Dedifferentiated amniotic fluid mesenchymal stem cell (primary cell): Measurements from ENCODE around the gene ENDOU.

ENCODE experiments used
- DNase-seq: peaks from one replicate; pipeline ENCODE4 v3.0.0-alpha.2; 2016; ENCODE audit errors: extremely low spot score

ENDOU gene

GRCh38 chr12:47757364-47757839 is 32.1 kb upstream of the ENDOU start:
- no peak for DNase-seq

DNA sequence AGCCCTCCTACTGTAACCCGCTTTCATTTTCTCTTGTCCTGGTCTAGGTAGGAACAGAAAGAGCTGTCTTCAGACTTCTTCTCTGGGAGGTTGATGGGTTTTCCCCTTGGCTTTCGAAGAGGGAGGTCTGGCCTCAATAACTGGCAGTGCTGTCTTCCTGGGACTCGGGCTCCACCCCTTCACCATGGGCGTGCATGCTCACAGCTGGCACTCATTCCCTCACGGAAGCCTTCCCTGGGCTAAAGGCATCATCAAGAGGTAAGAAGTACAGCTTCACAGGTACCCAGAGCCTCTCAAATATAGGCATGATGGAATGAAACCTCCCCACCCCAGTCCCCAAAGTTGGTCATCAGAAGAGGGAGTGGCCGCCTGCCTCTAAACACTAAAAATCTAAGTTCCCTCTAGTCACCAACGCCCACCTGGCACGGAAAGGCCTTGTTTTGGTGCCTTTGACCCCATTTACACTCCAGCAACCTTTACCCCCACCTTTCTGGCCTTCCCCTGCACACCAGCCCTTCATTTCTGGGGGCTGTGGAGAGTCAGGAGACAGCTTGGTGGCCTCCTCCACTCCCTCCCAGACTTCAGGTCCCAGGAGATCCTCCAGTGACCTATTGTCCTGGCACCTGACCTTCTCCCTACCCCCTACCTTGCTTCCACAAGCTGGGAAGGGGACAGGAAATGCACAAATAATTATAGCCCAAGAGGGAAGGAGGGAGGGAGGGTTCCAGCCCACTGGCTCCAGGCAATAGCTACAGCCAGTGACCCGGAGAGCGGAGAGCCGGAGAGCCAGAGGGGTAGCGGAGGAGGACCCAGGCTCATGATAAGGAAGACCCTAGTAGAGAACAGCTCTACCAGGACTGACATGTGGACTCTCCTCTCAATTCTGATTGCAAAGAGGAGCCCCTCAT is 30.6 kb upstream of the ENDOU start:
- no peak for DNase-seq

- no peak for DNase-seq
Measured at GRCh38 chr12:47754881-47755280, 29.6 kb upstream of the ENDOU start.

DNA sequence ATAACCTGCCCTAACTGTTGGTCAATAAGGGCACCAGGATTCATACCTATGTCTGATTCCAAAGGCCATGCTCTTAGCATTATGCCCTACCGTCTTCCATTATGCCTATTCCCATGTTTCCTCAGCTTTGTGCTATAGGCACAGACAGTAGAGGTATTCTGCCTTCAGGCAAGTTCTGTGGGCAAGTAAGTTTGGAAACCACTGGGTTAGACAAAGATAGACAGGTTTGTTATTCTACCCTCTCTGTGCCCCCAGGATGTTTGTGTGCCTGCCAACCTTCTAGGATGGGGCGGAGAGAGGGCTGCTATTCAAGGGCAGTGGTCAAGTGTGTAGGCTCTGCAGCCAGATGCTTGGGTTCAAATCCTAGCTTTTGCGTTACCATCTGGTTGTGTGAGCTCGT is 28.8 kb upstream of the ENDOU start:
- no peak for DNase-seq

GRCh38 chr12:47753021-47754001 is 28.0 kb upstream of the ENDOU start:
- DNase-seq: no peak

GRCh38 chr12:47752552-47752951 is 27.3 kb upstream of the ENDOU start:
- DNase-seq: peak; percentile 79

- DNase-seq: no peak
Measured at GRCh38 chr12:47752121-47752520, 26.8 kb upstream of the ENDOU start.

DNA sequence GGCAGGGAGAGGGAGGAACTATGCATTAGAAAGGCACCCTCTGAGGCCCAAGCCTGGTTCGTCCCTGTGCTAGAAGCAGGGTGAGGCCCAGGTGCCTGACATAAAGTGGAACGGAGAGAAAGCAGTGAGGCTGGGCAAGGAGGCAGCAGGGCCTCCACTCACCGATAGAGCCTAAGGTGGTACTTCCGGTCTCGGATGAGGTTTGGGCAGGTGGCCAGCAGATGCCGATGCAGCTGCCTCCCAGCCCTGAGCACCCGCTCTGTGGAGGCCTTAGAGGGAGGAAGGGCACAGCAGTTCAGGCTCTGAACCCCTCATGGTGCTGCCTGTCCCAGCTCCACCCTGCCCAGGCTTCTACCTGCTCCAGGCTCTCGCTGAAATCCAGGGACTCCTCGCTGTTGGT is 26.3 kb upstream of the ENDOU start:
- DNase-seq: no peak

GRCh38 chr12:47750916-47751470 is 25.7 kb upstream of the ENDOU start:
- no peak for DNase-seq

DNA sequence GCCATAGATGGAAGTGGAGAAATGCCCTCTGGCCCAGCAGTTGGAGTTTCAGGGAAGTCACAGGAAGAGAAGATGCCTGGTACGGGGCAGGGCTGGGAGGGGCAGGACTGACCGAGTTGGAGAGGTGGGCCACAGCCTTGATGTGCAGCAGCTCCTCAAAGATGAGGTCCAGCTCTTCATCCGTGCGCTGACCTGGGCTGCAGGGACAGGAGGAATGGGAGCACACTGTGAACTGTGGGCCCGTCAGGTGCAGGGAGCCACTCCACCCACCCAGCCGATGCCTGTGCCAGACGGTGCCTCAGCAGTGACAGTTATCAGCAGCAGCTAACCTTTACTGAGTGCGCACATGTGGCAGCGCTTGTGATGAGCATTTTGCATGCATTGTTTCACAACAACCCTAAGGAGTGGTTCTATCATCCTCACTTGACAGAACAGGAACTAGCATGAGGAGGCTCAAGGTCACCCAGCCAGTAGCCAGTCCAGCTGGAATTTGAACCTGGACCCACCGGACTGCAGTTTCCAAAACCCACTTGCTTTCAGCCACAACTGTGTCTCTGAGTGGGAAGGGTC is 25.0 kb upstream of the ENDOU start:
- DNase-seq: no peak

DNA sequence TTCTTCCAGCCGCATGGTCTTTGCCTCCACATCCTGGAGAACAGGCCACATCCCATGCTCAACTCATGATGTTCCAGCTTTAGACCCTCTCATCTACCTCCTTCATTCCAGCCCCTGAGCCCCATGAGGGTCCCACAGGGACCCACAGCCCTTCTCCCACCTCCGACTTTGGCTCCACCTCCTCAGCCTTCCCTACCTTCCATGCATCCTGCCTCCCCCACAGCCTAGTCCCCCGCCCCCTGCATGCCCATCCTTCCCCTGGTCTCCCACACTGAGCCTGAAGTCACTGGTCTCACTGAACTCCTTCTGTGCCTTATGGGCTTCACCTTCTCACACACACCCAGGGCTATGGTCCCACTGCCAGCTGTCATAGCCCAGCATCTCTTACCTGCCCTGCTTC is 23.6 kb upstream of the ENDOU start:
- DNase-seq: no peak

DNA sequence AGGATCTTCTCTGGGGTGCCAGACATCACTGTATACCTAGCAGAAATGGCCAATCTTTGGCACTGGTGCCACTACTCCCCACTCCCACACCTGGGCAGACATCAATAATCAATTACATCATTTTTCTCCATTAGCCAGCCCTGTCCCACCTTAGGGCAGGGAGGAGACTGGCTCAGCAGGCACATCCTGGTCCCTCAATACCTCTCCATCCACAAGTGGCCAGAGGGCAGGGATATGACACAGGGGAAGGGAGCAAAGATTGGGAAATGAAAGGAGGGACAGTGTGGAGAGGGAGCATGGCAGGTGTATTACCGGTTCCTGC is 23.2 kb upstream of the ENDOU start:
- no peak for DNase-seq

DNA sequence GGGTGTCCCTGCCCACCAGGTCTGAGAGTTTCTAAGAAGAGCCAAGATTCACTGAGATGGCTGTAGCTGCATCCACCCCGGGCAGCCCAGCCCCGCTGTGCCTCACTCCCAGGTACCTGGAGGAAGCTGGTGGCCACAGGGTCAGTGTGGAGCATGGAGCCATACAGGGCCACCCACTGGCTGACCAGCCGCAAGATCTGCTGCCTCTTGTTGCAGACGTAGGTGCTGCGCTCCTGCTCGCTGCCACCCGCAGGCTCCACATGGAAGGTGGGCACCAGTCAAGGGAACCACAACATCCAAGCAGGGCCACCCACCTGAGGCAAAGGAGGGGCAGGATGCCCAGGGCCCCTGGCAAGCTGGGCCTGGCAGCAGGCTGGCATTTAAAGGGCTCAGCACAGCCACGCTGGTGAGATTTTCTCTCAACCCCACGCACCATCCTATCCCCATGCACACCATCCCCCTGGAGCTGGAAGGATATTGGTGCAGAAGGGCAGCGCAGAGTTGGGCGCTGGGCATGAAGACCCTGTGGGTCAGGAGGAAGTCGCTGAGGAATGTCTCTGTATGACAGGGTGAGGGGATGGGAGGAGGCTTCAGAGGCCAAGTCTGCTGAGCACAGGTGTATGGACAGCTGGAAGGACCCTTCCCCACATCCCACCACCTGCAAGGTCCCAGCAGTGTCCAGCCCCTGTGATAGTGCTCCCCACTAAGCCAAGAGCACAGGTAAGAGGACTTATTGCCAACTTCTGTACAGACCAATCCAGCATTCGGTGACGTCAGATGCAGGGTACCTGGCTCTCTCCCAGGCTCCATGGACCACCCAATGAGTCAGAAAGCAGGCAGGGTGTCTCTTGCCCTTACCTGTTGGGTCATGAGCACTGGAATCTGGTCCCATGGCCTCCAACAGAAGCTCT is 22.6 kb upstream of the ENDOU start:
- no peak for DNase-seq

DNA sequence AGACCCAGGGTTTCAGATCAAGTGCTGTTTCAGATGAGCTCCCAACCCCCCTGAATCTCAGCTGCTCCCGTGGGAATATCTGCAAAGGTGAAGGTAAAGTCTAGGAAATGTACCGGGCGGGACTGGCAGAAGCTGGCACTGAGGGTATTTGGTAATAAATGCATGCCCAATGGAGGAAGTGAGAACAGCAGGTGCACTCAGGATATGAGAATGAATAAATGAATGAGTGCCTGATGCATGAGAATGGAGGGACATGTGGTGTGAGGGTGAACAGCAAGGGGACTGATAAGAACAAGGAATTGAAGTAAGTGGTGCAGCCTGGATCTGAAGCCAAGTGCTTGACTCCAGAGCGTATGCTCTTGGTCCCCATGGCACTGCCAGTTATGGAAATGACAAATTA is 21.8 kb upstream of the ENDOU start:
- no peak for DNase-seq

DNA sequence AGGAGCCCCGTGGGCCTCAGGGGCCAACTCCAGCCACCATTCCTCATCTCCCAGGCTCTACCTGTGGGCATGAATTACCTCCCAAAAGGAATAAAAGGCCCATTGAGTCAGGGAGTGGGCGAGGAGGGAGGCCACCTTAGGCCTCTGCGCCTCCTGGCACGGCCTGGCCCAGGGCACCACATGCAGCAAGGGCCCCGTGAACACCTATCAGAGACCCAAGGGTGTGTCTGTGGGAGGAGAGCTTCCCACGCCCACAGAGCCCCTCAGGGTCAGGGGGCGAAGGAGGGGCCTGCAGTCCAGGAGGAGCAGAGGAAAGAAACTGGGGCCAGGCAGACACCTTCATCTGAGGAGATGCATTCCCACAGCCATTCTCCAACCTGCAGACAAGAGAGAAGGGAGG is 21.2 kb upstream of the ENDOU start:
- no peak for DNase-seq

- DNase-seq: no peak
Measured at GRCh38 chr12:47746073-47746472, 20.8 kb upstream of the ENDOU start.

DNA sequence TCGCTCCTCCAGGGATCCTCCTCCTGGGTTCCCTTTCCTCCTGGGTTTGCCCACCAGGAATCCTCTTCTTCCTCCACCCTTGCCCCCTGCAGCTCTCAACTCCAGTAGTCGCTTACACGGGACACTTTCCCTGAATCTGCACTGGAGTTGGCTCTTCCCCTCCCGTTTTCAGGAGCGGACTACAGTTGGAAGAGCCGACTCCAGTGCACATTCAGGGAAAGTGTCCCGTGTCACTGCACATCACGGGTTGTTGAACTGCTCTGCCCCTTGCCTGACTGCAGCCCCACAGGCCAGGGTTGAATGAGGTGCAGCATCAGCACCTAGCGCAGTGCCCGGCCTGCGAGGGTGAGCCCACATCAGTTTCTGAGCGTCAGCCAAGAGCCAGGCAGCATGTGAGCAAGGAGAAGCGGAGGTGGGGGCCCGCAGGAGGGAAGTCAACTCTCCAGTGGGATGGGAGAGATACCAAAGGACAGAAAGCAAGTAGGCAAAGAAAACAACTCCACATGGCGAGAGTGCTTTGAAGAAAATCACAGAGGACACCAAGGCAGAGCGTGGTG is 20.3 kb upstream of the ENDOU start:
- DNase-seq: no peak

- DNase-seq: no peak
Measured at GRCh38 chr12:47744778-47745436, 19.6 kb upstream of the ENDOU start.

DNA sequence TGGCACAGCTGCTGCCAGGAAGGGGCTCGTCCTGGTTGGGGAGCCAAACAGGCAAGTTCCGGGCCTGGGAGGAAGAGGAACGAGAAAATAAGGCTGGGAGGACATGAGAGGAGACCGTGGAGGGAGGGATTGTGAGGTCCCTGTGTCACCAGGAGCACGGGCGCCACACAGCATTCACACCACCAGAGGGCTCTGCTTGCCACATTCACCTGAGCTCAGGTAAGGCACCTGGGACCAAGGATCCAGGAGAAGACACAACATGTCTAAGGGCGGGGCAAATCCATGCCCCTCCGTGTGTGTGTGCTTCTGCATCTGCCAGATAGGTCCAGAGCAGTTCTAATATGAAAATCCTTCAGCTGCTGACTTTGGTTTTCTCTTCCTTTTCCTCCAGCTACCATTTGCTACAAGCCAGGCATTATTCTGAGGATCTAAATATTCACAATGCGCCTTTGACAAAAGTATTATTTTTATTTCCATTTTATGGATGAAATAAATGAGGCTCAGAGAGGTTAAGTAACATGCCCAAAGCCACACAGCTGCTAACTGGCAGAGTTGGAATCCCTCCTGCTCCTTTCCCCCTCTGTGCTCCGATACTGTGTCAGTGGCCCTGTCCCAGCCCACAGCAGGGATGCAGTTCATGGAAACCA is 18.8 kb upstream of the ENDOU start:
- no peak for DNase-seq
